Activated effector memory CD4-positive, alpha-beta T cell treated with anti-CD3 and anti-CD28 coated beads, Interleukin-2, amount 50 U/mL, for 16 hours (primary cell): ENCODE results near the gene ICOSLG.
"Not testable (repeated sequence)": the region's sequence is repeated elsewhere in the genome, so short reads cannot be mapped to it uniquely, and the experiment has no call there.

Experiments
- DNase-seq: peaks from one replicate; pipeline ENCODE4 v3.0.0-alpha.2; 2020

Gene ICOSLG

GRCh38 chr21:44220674-44221073 is 20.1 kb downstream of the ICOSLG start:
- not testable (repeated sequence) for DNase-seq

GRCh38 chr21:44218461-44218860 is 22.3 kb downstream of the ICOSLG start:
- not testable (repeated sequence) for DNase-seq

- DNase-seq = not testable (repeated sequence)
These were observed 28.8 kb downstream of the ICOSLG start for GRCh38 chr21:44211978-44212377.

GRCh38 chr21:44211574-44211973 is 29.2 kb downstream of the ICOSLG start:
- not testable (repeated sequence) for DNase-seq

GRCh38 chr21:44207860-44208646 is 32.7 kb downstream of the ICOSLG start:
- DNase-seq = not testable (repeated sequence)

- DNase-seq = not testable (repeated sequence)
These were observed 33.8 kb downstream of the ICOSLG start for GRCh38 chr21:44206698-44207676.

- DNase-seq = not testable (repeated sequence)
These were observed 34.6 kb downstream of the ICOSLG start for GRCh38 chr21:44206187-44206586.

- DNase-seq = not testable (repeated sequence)
These were observed 38.0 kb downstream of the ICOSLG start for GRCh38 chr21:44202590-44203299.

GRCh38 chr21:44199997-44200396 is 40.7 kb downstream of the ICOSLG start:
- not testable (repeated sequence) for DNase-seq

GRCh38 chr21:44199448-44199847 is 41.3 kb downstream of the ICOSLG start:
- DNase-seq = no peak

- not testable (repeated sequence) for DNase-seq
These were observed 43.6 kb downstream of the ICOSLG start for GRCh38 chr21:44197156-44197516.

- DNase-seq = peak; percentile 88
These were observed 44.3 kb downstream of the ICOSLG start for GRCh38 chr21:44196212-44197155.

GRCh38 chr21:44194888-44195287 is 45.9 kb downstream of the ICOSLG start:
- DNase-seq = not testable (repeated sequence)

GRCh38 chr21:44194451-44194850 is 46.3 kb downstream of the ICOSLG start:
- not testable (repeated sequence) for DNase-seq

- DNase-seq = not testable (repeated sequence)
These were observed 47.6 kb downstream of the ICOSLG start for GRCh38 chr21:44193108-44193507.

- not testable (repeated sequence) for DNase-seq
These were observed 50.1 kb downstream of the ICOSLG start for GRCh38 chr21:44190349-44191271.

GRCh38 chr21:44184862-44185261 is 55.9 kb downstream of the ICOSLG start:
- not testable (repeated sequence) for DNase-seq

- DNase-seq = not testable (repeated sequence)
These were observed 58.5 kb downstream of the ICOSLG start for GRCh38 chr21:44182202-44182601.

- DNase-seq = not testable (repeated sequence)
These were observed 59.2 kb downstream of the ICOSLG start for GRCh38 chr21:44181506-44181905.

- not testable (repeated sequence) for DNase-seq
These were observed 64.6 kb downstream of the ICOSLG start for GRCh38 chr21:44176127-44176526.
